ENCODE data around the gene PRSS57.
"Not testable (repeated sequence)": the region's sequence is repeated elsewhere in the genome, so short reads cannot be mapped to it uniquely, and the experiment has no call there.

Gene PRSS57

DNA sequence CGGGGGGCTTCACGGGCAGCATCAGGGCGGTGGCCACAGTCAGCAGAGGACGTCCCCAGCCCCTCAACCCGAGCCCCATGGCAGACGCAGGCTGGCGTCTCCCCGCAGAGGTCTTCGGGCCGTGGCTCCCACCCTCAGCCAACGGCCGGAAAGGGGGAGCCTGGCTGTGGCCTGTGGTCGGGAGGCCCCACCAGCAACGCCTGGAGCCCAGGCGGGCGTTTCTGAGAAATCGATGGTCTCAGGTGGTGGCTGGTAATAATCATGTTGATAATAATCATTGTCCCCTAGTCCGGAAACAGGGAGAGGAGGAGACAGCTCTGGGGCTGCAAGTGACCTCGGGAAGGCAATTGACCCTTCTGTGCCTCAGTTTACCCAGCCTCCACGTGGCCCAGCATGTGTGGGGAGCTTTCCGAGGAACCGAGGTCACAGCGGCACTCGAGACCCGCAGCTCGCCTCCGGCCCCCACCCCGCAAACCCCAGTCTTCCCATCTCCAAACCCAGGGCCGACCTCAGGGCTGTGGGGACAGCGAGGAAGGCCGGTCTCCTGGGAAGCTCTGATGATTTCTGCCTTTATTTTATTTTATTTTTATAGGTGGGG lies at the start of gene PRSS57:
Gene PRSS57 (minus strand): TSS at position 101 of the 598 bp plus-strand sequence. CDS start 22 bp downstream, at position 79.
- DNase-seq: no peak

DNA sequence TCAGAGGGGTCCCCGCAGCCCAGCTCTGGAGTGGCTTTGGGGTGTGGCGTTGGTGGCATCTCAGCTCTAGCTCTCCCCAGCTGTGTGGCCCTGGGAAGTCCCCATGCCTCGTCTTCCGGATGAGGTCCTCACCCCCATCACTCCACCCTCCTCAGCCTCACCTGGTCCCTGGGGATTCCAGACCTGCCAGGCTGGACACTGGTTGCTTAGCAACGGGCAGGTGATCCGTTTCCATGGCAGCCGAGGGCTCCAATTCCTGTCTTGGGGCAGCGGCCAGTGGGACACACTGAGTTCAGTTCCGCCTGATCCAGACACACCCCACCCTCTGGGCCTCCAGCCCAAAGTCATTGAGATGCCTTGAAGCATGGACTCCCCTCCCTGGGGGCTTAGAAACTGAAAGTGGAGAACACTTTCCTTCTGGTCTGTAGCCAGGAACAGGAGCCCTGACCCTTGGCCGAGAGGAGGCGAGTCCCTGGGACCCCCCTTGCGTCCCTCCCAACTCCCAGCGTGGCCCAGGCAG lies 48.0 kb upstream of the PRSS57 start:
- peak; percentile 77 for DNase-seq

DNA sequence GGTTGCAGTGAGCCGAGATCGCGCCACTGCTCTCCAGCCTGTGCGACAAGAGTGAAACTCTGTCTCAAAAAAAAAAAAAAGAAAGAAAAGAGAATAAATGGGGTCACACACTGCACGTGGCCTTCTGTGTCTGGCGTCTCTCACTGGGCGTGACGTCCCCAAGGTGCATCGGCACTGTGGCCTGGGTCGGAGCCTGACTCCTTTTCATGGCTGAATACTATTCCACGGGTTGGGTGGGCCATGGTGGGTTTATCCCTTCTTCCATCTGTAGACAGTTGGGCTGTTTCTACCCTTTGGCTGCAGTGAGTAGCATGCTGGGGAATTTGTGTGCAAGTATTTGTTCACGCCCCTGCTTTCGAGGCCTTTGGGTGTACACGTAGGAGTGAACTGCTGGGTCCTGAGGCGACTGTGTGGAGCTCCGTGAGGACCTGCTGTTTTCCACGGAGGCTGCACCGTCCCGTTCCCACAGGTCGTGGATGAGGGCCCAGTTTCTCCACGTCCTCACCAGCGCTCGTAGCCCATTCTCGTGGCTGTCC lies 47.4 kb upstream of the PRSS57 start:
- DNase-seq: no peak

DNA sequence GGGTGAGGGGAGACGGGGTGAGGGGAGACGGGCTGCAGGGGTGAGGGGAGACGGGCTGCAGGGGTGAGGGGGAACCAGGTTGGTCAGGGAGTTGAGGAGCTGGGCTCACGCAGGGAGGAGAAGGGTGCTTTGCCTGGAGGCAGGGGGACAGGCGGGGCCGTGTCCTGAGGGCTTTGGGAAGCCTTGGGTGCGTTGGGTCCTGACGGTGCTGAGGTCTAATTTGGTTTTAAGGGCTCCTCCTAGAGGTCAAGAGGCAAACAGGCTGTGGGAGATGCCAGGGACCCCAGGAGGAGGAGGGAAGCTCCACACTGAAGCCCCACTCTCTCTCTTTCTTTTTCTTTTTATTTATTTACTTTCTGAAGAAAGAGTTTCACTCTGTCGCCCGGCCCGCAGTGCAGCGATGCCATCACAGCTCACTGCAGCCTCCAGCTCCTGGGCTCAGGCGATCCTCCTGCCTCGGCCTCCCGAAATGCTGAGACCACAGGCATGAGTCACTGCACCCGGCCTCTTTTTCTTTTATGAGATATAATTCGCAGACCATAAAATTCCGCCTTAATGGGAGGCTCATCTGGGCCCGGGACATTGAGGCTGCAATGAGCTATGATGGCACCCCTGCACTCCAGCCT lies 46.4 kb upstream of the PRSS57 start:
- DNase-seq: peak; percentile 29

DNA sequence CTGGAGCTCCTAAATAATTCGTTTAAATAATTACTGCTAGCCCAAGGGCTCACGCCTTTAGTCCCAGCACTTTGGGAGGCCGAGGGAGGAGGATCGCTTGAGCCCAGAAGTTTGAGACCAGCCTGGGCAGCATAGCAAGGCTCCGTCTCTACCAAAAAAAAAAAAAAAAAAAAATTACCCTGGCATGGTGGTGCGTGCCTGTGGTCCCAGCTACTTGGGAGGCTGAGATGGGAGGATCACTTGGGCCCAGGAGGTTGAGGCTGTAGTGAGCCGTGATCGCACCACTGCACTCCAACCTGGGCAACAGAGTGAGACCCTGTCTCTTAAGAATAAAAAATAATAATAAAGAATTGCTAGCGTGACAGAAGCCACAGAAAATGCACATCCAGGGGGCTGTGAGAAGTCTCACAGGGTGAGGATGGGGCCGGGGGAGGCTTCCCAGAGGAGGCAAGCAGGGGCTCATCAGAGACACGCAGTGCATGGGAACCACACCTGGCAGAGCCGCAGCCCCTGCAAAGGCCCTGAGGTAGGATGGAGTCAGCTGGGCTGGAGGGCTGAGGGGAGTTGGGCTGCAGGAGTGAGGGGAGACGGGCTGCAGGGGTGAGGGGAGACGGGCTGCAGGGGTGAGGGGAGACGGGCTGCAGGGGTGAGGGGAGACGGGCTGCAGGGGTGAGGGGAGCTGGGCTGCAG lies 45.7 kb upstream of the PRSS57 start:
- not testable (repeated sequence) for DNase-seq

DNA sequence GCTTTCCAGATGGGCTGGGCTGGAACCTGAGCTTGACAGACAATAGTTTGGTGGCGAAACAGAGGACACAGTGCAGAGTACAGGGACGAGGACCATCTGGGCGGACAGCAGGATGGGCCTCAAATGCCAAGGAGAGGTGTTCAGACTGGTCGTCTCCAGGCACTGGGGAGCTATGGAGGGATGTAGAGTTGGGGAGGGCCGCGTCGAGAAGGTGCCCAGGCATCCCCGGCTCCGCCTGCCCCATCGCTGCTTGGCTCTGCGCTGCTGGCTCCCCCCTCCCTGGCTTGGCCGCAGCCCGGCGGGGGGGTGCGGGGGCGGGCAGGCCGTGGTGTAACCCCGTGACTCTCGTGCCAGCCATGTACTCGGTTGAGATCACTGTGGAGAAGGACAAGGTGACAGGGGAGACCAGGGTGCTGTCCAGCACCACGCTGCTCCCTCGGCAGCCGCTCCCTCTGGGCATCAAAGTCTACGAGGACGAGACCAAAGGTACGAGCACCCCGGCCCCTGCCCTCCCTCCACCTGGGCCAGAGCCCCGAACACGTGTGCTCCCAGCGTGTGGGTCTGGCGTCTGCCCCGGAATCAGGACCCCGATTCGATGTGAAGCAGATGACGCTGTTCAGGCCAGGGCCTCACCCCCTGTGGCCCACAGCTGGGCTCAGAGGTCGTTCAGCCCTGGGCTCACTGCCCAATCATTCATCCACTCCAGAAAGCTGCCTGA lies 44.9 kb upstream of the PRSS57 start:
- no peak for DNase-seq

DNA sequence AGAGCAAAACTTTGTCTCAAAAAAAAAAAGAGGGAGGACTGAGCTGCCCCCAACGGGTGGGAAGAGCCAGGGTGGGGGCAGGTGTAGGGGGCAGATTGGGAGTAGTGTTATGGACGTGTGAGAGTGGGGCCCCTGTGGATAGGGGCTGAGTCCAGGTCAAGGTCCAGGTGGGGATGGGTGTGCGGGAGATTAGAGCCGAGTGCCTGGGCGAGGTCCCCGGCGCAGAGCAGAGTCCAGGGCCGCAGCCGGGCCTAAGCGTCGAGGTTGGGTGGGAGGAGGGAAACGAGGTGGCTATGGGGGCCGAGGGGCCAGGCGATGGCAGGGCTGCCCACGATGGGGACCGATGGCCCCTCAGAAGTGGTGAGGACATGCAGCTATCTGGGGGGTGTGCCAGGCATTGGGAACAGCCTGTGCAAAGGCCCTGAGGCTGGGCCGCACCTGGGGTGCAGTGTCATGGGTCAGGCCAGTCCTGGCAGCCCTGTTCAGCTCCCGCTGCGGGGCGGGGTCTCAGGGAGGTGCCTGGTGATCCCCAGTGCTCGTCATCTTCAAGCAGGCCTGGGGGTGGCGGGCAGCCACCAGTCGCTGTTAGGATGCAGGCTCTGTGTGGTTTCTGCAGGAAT lies 43.4 kb upstream of the PRSS57 start:
- no peak for DNase-seq

DNA sequence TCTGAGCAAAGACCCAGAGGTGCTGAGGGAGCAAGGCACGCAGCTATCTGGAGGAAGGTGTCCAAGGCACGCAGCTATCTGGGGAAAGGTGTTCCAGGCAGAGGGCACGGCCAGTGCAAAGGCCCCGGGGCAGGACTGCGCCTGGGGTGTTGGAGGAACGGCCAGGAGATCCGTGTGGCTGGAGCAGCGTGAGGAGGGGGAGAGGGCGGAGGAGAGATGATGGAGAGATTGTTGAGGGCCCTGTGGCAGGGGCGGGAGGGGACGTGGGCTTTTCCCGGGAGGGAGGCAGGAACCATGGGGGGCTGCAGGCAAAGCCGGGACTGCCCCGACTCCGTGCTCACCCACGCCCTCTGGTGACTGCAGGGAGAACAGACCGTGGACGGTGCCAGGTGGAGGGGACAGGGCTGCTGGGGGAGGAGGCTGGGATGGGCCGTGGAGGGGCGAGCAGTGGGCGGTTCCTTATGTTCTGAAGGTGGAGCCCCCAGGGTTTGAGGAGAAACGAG lies 42.4 kb upstream of the PRSS57 start:
- peak; percentile 28 for DNase-seq

DNA sequence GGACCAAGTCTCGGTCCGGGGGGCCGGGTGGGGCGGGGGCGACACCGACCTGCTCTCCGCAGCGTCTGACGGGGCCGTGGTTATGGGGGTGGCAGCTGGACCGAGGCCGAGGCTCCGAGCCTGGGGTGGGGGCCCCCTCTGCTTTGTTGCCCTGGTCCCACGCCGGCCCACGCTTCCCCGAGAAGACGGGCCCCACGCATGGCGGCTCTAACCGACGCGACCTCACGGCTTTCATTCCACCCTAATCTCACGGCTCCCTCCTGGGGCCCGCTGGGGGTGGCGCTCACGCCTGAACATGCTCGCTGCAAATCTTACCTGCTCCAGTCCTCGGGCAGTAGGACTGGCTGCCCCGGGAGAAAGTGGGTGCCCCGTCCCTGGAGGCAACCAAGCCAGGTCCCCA lies 40.9 kb upstream of the PRSS57 start:
- DNase-seq: no peak

DNA sequence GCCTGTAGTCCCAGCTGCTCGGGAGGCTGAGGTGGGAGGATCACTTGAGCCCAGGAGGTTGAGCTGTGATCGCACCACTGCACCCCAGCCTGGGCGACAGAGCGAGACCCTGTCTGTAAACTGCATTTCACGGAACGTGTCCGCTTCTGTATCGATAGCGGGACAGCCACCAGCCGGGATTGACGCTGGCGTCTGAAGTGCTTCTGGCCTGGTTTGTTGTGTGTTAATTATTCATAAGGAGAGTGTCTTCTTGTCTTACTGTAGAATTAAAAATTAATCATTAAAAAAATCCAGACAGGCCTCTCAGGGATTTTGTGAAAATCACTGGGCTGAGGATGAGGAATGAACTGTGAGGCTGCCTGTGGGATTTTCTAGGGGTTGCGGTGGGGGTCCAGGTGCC lies 39.5 kb upstream of the PRSS57 start:
- no peak for DNase-seq

DNA sequence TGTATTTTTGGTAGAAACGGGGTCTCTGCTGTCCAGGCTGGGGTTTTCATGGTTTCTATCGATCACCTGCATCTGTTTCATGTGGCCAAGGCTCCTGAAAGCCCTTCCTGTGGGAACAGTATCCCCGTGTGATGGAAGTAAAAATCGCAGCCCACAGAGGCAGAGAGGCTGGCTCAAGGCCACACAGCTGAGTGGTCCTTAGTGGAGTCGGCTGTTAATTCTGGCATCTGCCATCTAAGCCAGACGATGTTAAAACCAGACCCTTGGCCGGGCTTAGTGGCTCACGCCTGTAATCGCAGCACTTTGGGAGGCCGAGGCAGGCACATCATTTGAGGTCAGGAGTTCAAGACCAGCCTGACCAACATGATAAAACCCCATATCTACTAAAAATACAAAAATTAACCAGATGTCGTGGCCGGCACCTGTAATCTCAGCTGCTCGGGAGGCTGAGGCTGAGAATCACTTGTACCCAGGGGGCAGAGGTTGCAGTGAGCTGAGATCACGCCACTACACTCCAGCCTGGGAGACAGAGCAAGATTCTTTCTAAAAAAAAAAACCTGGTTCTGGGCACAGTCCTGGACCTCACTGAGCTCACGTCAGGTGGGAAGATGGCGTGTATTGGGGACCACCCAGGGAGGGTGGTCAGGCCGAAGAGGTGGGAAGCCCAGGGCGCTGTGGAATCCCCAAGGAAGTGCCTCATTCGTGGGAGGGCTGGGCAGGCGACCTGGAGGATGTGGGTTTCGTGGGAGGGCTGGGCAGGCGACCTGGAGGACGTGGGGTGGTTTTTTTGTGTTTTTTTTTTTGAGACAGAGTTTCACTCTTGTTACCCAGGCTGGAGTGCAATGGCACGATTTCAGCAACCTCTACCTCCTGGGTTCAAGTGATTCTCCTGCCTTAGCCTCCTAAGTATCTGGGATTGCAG lies 37.2 kb upstream of the PRSS57 start:
- no peak for DNase-seq

DNA sequence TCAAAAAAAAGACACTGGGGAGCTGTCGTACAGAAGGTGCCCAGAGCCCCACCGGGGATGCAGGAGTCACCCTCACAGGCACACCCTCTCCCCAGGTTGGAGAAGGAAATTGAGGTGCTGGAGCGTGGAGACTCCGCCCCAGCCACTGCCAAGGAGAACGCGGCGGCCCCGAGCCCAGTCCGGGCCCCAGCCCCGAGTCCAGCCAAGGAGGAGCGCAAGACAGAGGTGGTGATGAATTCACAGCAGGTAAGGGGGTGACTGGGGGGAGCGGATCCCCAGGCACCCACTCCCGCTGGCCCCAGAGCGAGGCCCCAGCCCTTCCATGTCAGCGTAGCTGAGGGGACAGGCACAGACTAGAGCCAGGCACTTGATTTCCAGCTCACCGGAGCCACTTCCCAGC lies 35.7 kb upstream of the PRSS57 start:
- DNase-seq: no peak

DNA sequence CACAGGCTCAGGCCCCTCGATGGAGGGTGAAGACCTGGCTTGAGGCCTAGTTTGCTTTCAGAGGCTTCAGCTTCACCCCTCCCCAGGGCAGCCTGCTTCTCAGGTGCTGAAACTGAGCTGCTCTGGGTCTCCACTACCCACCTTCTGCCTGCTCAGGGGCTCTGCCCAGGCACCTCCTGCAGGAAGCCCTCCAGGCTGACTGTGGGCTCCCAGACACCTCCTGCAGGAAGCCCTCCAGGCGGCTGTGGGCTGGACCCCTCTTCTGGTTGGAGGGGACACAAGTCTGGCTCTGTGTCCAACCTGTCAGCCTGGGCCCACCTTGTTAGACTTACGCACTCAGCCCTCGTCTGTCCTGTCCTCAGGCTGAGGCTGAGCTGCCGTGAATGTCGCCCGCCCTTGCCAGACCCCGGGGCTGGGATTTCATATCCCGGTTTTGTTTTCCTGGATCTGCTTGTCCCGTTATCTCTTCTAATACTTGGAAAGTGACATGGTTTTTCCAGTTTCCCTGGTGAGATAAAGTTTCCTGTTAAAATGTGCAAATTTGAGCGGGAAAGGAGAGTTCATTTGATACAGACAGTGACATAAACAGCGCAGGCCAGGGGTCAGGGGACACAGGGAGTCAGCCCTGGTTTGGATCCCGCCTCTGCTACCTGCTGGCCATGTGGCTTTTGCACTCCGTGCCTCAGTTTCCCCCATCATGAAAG lies 34.9 kb upstream of the PRSS57 start:
- no peak for DNase-seq

DNA sequence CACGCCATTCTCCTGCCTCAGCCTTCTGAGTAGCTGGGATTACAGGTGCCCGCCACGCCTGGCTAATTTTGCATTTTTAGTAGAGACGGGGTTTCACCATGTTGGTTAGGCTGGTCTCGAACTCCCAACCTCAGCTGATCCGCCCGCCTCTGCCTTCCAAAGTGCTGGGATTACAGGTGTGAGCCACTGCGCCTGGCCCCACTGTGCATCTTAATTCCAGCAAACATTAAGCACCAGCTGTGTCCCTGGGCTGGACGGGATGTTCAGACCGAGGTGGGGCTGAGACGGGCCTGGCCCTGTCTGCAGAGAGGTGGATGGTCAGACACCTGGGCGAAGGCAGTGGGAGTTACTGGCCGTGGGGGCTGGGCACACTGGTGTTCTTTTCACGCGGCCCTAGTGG lies 34.3 kb upstream of the PRSS57 start:
- DNase-seq: not testable (repeated sequence)

DNA sequence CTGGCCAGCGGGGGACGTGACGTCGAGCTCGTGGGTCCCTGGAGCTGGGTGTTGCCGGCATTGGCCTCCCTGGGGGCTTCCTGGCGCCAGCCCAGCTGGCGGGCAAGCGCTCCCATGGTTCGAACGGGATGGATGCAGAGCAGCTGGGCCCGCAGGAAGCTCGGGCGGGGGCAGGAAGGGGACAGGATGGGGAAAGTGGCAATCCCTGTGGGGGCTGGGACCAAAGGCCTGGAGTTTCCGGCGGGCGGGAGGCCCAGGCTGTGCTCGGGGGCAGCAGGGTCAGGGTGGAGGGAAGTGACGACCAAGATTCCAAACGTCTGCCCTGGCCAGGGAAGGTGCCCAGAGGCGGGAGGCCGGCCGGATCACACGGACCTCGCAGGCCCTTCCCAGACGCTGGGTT lies 32.8 kb upstream of the PRSS57 start:
- DNase-seq: no peak

DNA sequence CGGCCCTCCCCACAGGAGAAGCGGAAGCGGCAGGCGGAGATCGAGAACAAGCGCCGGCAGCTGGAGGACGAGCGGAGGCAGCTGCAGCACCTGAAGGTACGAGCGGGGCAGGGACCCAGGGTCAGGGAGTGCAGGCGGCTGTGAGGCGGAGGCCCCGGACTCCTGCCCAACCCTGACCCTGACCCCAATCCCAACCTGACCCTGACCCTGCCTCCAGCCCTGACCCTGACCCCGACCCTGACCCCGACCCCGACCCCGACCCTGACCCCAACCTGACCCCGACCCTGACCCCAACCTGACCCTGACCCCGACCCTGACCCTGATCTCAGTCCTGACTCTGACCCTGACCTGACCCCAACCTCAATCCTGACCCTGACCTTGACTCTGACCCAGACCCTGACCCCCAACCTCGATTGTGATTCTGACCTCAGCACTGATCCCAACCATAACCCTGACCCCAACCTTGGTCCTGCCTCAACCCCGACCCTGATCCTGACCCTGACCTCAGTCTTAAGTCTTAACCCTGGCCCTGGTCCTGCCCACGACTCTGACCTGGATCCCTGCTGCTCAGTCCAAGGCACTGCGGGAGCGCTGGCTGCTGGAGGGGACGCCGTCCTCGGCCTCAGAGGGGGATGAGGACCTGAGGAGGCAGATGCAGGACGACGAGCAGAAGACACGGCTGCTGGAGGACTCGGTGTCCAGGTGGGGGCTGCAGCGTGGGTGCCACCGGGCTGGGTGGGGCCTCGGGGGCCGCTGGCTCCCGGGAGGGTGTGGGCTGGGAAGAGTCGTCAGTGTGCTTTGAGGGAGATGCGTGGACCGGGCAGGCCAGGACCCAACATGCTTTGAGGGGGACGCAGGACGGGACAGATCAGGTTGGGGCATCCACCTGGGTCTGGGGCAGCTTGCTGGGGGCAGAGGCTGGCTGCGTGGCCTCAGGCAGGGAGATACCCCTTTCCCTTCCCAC lies 32.0 kb upstream of the PRSS57 start:
- DNase-seq: no peak

DNA sequence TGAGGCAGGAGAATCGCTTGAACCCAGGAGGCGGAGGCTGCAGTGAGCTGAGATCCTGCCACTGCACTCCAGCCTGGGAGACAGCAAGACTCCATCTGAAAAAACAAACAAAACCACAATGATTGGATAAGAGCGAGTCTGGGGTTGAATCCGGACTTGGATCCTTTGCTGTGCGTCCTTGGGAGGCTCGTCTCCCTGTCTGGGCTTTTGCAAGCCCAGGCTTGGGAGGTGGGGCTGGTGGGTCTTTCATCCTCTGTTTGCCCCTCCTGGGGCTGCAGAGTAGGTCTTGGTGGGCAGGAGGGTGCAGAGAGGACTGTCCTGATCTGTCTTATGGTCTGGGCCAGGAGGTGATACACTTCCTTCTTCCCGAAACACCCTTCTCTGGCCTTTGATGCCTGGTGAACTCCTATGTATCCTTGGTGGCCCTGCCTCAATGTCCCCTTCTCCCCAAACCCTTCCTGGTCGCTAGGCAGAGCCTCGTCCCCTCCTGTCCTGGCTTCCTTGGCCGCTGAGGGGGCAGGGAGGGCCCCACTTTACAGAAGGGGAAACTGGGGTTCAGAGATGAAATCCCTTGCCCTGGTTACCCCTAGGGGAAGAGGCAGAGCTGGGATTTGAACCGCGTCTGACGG lies 30.3 kb upstream of the PRSS57 start:
- DNase-seq: no peak

DNA sequence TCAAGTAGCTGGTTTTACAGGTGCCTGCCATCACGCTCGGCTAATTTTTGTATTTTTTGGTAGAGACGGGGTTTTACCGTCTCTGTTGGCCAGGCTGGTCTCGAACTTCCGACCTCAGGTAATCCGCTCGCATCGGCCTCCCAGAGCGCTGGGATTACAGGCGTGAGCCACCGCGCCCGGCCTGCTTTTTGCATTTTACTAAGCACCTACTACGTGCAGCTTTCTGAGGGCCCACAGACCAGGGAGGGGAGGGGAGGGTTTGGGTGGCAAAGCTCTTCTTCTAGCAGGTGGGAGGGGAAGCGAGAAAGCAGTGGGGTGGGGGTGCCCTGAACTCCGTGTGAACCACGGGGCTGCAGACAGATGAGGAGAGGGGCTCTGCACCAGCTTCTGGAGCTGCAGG lies 28.5 kb upstream of the PRSS57 start:
- no peak for DNase-seq

DNA sequence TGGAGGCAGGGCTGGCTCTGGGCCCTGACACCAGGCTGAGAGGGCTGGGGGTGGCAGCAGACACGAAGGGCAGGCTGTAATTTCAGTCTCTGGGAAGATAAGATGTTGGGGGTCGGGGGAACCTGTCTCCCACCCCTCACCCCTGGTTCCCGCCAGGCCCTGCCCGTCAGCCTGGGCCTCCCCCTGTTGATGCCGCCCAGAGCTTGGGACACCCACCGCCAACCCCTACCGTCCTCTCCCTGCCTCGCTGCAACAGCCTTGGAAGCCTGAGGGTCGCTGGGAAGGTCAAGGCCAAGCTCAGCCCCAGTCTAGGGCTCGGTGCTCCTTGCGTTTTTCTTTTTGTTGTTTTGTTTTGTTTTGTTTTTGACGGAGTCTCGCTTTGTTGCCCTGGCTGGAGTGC lies 28.0 kb upstream of the PRSS57 start:
- DNase-seq: no peak
